SIG-M5 treated with dmso at 0.1 percent for 504 hours (cell line): ENCODE data around the gene GH1.
"Not testable (repeated sequence)": the region's sequence is repeated elsewhere in the genome, so short reads cannot be mapped to it uniquely, and the experiment has no call there.

Experiments
- DNase-seq: peaks from one replicate; lab custom pipeline; 2025; ENCODE audit not compliant: unreplicated experiment; lab: John Stamatoyannopoulos, UW

Gene GH1

GRCh38 chr17:63869491-63870291 is 48.9 kb downstream of the GH1 start:
- DNase-seq = not testable (repeated sequence)
